GM19035 (cell line): ENCODE measurements around the gene VPS13D.
"Not testable (repeated sequence)": the region's sequence is repeated elsewhere in the genome, so short reads cannot be mapped to it uniquely, and the experiment has no call there.

Experiments
- ATAC-seq: cut with Tn5 transposase; IDR thresholded peaks from one replicate; pipeline ENCODE4 v1.9.1; 2021; ENCODE audit not compliant: unreplicated experiment

Gene VPS13D

GRCh38 chr1:12506281-12507280, 276.8 kb downstream of the VPS13D start:
- no peak for ATAC-seq

- ATAC-seq: no peak
Observed at GRCh38 chr1:12507631-12508030, 277.8 kb downstream of the VPS13D start.

GRCh38 chr1:12508849-12509248, 279.0 kb downstream of the VPS13D start:
- ATAC-seq: no peak

- ATAC-seq: no peak
Observed at GRCh38 chr1:12511128-12511484, 281.3 kb downstream of the VPS13D start.

- no peak for ATAC-seq
Observed at GRCh38 chr1:12511516-12512468, 282.0 kb downstream of the VPS13D start.

- ATAC-seq: no peak
Observed at GRCh38 chr1:12513181-12513580, 283.4 kb downstream of the VPS13D start.

- ATAC-seq: no peak
Observed at GRCh38 chr1:12514590-12514989, 284.8 kb downstream of the VPS13D start.

- no peak for ATAC-seq
Observed at GRCh38 chr1:12515234-12515633, 285.4 kb downstream of the VPS13D start.

GRCh38 chr1:12516741-12517140, 286.9 kb downstream of the VPS13D start:
- ATAC-seq: no peak

DNA sequence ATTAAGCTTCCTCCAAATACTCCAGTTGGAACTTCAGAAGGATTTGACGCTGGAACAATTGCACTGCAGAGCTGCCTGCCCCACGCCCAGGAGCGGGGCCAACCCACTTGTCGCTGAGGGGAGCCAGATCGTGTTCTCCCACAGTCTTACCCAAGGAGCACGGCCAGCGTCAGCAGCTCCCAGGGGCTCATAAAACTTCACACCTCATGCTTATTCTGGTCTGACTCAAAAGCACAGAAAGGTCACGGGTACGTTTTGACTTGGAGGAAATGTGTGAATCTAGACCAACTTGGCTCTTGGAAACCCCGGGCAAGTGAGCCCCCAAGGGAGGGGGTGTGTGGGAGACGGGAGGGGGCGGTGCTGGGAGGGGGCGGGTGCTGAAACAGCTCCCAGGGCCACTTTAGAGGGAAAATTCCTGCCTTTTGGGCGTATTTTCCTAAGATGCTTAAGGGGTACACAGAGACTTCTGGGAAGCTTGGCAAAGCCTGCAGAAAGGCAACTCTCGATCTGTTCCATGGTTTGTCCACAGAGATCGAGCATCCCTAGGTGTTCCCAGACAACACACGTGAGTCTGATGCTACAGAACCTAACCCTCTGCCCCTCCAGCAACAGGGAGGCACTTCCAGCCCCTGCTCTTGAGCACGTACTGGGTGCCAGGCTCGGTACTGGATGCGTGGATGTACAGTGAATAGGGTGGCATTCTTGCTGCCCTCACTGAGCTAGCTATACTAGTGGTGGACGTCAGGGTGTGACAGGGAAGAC, 289.3 kb downstream of the VPS13D start:
- ATAC-seq: no peak

DNA sequence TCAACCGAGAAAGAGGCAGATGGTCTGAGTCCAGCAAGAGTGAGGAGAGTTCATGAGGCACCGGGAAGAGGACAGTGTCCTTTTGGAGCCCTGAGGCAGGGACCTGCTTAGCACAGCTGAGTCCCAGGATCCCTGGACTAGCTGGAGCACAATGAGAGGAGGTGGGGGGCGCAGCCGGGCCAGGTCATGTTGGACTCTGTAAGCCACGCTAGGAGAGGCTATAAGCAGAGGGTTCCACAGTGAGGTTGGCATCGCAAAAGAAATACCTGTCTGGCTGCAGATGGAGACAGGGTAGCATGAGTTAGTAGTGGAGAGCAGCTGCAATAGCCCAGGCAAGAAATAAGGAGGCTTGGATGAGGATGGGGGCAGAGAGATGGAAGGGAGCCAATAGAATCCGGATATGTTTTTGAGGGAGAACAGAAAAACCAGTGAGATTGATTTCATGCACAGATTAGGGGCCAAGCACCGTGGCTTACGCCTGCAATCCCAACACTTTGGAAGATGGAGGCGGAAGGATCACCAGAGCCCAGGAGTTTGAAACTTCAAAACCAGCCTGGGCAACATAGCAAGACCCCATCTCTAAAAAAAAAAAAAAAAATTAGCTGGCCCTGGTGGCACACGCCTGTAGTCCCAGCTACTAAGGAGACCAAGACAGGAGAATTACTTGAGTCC, 290.0 kb downstream of the VPS13D start:
- ATAC-seq: no peak

- no peak for ATAC-seq
Observed at GRCh38 chr1:12521096-12521495, 291.3 kb downstream of the VPS13D start.

- ATAC-seq: not testable (repeated sequence)
Observed at GRCh38 chr1:12522780-12523179, 292.9 kb downstream of the VPS13D start.

DNA sequence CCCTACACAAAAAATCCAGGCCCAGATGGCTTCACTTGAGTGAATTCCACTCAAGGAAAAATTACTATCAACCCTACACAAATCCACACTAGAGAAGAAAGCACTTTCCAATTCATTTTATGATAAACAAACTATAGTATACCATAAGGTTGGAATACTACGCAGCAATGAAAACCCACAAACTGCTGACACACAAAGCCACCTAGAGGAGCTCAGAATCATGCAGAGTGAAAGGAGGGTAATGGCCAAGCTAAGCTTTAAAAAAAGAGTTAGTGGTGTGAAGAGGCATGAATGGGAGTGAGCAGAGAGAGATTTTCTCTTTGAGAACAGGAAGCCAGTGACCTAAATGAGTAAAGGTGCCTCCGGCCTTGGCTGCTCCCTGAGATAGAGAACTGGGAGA, 294.4 kb downstream of the VPS13D start:
- ATAC-seq: no peak

- no peak for ATAC-seq
Observed at GRCh38 chr1:12525311-12526181, 295.7 kb downstream of the VPS13D start.

DNA sequence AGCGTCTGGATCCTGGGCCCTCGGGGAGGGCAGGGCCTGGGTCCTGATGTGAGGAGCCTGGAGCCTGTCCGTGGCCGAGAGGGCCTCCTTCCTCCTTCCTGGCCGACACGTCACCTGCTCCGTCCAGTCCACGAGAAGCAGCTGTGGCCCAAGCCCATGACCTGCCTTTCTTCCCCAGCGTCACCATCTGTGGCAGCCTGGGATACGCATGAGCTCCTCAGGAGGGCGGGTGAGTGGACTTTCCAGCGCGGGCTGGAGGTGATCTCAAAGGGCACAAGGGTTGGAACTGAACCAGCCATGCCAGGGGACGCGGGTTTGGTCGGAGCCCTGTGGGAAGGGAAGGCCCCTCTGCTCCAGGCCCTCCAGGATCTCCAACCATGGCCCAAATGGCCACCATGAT, 297.7 kb downstream of the VPS13D start:
- no peak for ATAC-seq

DNA sequence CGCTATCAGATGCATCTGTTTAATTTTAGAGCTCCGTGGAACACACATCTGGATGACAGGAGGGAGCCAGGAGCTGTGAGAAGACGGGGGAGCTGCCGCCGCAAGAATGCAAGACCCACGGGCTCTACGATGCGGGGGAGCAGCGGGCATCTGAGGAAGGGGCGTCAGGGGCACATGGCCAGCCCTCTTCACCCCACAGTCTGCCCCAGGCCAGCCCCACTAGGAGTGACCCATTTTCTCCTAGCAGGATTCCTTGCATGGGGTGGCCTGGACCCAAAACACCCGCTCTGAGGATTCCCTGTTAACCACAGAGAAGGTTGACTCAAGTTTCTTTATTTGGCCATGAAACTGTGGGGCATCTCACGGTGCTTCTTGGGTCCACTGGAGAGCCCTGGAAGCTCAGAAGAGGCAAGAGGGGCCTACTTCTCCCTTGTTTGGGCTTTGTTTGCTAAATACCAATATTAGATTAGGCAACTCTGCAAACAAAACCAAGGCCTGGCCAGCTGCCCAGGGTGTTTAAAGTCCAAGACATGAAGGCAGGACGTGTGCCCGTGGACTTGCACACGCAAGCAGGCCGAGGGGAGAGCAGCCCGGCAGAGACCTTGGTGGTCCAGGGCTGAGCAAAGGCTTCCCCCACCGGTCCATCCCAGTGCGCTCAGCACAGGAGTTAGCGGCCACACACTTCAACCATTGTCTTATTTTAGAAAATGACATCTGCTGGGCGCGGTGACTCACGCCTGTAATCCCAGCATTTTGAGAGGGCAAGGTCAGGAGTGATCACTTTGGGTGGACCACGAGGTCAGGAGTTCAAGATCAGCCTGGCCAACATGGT, 298.4 kb downstream of the VPS13D start:
- no peak for ATAC-seq

GRCh38 chr1:12529640-12530174, 299.9 kb downstream of the VPS13D start:
- no peak for ATAC-seq
